RWPE1 (cell line): ENCODE results near the gene SMOC2.

Experiments
- CTCF ChIA-PET: fragments of 350-600 bp; sonication (Branson Sonifier 250); formaldehyde crosslinking; extraction: SDS; loops from one replicate; lab custom pipeline; 2021; lab: Yijun Ruan, JAX
- POLR2A ChIA-PET: fragments of 400-600 bp; formaldehyde crosslinking; extraction: SDS; loops from one replicate; lab custom pipeline; 2020; ENCODE audit warnings: antibody characterized with exemption; ENCODE audit not compliant: low non-redundant PET; lab: Yijun Ruan, JAX
- DNase-seq: peaks from one replicate; pipeline ENCODE4 v3.0.0; 2012; ENCODE audit warnings: low spot score
- H3K27ac ChIP-seq: fragments of 450-650 bp; 2 replicates; pipeline ENCODE4 v1.5.1; 2017
- CTCF ChIP-seq: fragments of 450-650 bp; conservative IDR thresholded peaks from 2 replicates; pipeline ENCODE4 v1.5.1; 2017; ENCODE audit warnings: low read depth, mild to moderate bottlenecking

Gene SMOC2

DNA sequence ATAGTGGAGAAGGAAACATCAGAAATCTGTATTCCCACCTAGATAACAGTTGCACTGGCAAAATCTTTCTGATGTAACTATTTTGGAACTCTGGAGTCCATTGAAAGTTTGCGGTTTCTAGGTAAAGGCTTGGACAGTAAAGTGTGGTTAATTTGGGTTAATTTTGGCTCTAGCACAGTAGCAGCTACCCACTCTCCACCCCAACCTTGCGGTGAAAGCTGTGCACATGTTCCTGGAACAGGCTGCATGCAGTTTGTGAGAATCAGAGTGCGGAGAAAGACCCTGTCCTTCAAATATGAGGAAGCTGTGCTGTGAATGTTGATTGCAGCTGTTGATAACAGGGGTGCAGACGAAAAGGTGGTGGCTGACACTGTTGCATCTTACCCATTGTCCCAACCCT, 38.4 kb downstream of the SMOC2 start:
- no peak for TF ChIP-seq CTCF
- CTCF ChIA-PET = no interaction called here
- POLR2A ChIA-PET = no interaction called here
- DNase-seq = no peak
- no peak overlapping the region for H3K27ac ChIP-seq

DNA sequence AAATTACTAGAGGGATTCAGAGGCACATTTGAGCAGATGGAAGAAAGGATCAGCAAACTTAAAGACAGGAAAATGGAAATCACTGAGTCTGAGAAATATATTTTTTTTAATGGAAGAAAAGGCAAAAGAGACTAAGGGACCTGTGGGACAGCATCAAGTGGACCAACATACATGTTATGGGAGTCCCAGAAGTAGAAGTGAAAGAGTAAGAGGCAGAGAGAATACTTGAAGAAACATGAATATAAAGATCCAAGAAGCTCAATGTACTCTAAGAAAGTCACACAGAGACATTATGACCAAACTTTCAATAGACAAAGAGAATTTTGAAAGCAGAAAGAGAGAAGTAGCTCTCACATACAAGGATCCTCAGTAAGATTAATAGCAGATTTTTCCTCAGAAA, 39.5 kb downstream of the SMOC2 start:
- CTCF ChIA-PET = no interaction called here
- DNase-seq = no peak
- no peak overlapping the region for H3K27ac ChIP-seq
- TF ChIP-seq CTCF = no peak
- POLR2A ChIA-PET = no interaction called here

GRCh38 chr6:168485818-168486217, 44.8 kb downstream of the SMOC2 start:
- ChIA-PET CTCF (no interaction called here), POLR2A (no interaction called here)
- no peak for TF ChIP-seq CTCF

DNA sequence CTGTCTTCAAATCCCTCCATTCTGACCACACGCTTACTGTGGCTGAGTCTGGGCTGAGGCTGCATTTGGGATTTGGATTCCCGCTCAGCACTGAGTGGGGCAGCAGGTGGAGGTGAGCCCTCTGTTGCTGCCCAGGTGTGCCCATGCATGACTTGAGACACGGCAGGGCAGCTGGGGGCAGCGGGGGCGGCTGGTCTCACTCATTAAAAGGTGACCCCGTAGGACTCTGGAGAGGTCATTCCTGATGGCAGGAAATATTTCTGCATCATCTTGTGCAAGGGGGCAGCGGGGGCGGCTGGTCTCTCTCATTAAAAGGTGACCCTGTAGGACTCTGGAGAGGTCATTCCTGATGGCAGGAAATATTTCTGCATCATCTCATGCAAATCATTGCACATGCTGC, 49.8 kb downstream of the SMOC2 start:
- DNase-seq = no peak
- no peak overlapping the region for H3K27ac ChIP-seq
- TF ChIP-seq CTCF = no peak
- CTCF ChIA-PET = no interaction called here
- POLR2A ChIA-PET = no interaction called here

More at GRCh38 chr6:168485818-168486217, 44.8 kb downstream of the SMOC2 start:
- DNase-seq = no peak
- no peak overlapping the region for H3K27ac ChIP-seq

GRCh38 chr6:168493976-168494375, 53.0 kb downstream of the SMOC2 start:
- CTCF ChIA-PET = no interaction called here
- no peak for TF ChIP-seq CTCF

GRCh38 chr6:168494726-168495125, 53.7 kb downstream of the SMOC2 start:
- CTCF ChIA-PET = no interaction called here
- POLR2A ChIA-PET = no interaction called here
- no peak for DNase-seq
- no peak for TF ChIP-seq CTCF
- H3K27ac ChIP-seq = no peak overlapping the region

More at GRCh38 chr6:168493976-168494375, 53.0 kb downstream of the SMOC2 start:
- no peak for DNase-seq
- POLR2A ChIA-PET = no interaction called here
- H3K27ac ChIP-seq = no peak overlapping the region

GRCh38 chr6:168495133-168495532, 54.1 kb downstream of the SMOC2 start:
- TF ChIP-seq CTCF = no peak
- CTCF ChIA-PET = no interaction called here
- H3K27ac ChIP-seq = no peak overlapping the region
- DNase-seq = no peak
- POLR2A ChIA-PET = no interaction called here
